HepG2 (cell line): ENCODE measurements around the gene UCN2. TPM values are rescaled to one million over a fixed set of nuclear protein-coding genes. Genes with fewer than 3 reads are reported as not detected.

Source experiments
- ARNTL ChIP-seq: sonication (generic); formaldehyde crosslinking; IDR thresholded peaks from 2 replicates; pipeline ENCODE4 v1.4.0; 2020; ENCODE audit warnings: mild to moderate bottlenecking, missing genetic modification reagents
- ATAD3A ChIP-seq: sonication (generic); formaldehyde crosslinking; IDR thresholded peaks from 2 replicates; pipeline ENCODE4 v1.4.0; 2020; ENCODE audit warnings: missing genetic modification reagents
- CREB3 ChIP-seq: sonication (generic); formaldehyde crosslinking; IDR thresholded peaks from 2 replicates; pipeline ENCODE4 v1.5.0; 2020; ENCODE audit warnings: missing genetic modification reagents
- ELF3 ChIP-seq: IDR thresholded peaks from 2 replicates; pipeline ENCODE4 v1.6.1; 2016; ENCODE audit warnings: missing genetic modification reagents, missing compliant biosample characterization
- HMG20B ChIP-seq: conservative IDR thresholded peaks from 2 replicates; pipeline ENCODE4 v1.6.1; 2016; ENCODE audit warnings: missing genetic modification reagents, missing compliant biosample characterization
- JUN ChIP-seq: sonication (generic); formaldehyde crosslinking; IDR thresholded peaks from 2 replicates; pipeline ENCODE4 v1.4.0; 2020; ENCODE audit warnings: mild to moderate bottlenecking, missing genetic modification reagents
- MYNN ChIP-seq: sonication (generic); formaldehyde crosslinking; IDR thresholded peaks from 2 replicates; pipeline ENCODE4 v1.4.0; 2020; ENCODE audit warnings: mild to moderate bottlenecking, low read depth, missing genetic modification reagents
- ONECUT2 ChIP-seq: sonication (generic); formaldehyde crosslinking; IDR thresholded peaks from 2 replicates; pipeline ENCODE4 v1.4.0; 2020; ENCODE audit warnings: missing genetic modification reagents
- PLRG1 ChIP-seq: fragments of 450-650 bp; conservative IDR thresholded peaks from 2 replicates; pipeline ENCODE4 v1.6.1; 2016
- RFXAP ChIP-seq: sonication (generic); formaldehyde crosslinking; IDR thresholded peaks from 2 replicates; pipeline ENCODE4 v1.4.0; 2020; ENCODE audit warnings: missing genetic modification reagents, borderline replicate concordance
- SIN3B ChIP-seq: fragments of 150-350 bp; IDR thresholded peaks from 2 replicates; pipeline ENCODE4 v1.6.1; 2014; ENCODE audit warnings: low read length
- SP5 ChIP-seq: IDR thresholded peaks from 2 replicates; pipeline ENCODE4 v1.6.1; 2016; ENCODE audit warnings: low read depth, borderline replicate concordance
- TMF1 ChIP-seq: sonication (generic); formaldehyde crosslinking; IDR thresholded peaks from 2 replicates; pipeline ENCODE4 v1.8.1; 2022; ENCODE audit warnings: low read depth, missing genetic modification reagents
- ZFP36L2 ChIP-seq: sonication (generic); formaldehyde crosslinking; IDR thresholded peaks from 2 replicates; pipeline ENCODE4 v1.4.0; 2020; ENCODE audit warnings: missing genetic modification reagents
- ZNF224 ChIP-seq: sonication (generic); formaldehyde crosslinking; IDR thresholded peaks from 2 replicates; pipeline ENCODE4 v1.5.0; 2020; ENCODE audit warnings: mild to moderate bottlenecking, missing genetic modification reagents
- ZNF264 ChIP-seq: sonication (generic); formaldehyde crosslinking; IDR thresholded peaks from 2 replicates; pipeline ENCODE4 v1.4.0; 2020; ENCODE audit warnings: missing genetic modification reagents
- ZNF292 ChIP-seq: sonication (generic); formaldehyde crosslinking; IDR thresholded peaks from 2 replicates; pipeline ENCODE4 v1.8.1; 2022; ENCODE audit warnings: mild to moderate bottlenecking, low read depth, missing genetic modification reagents, borderline replicate concordance
- ZNF354B ChIP-seq: sonication (generic); formaldehyde crosslinking; IDR thresholded peaks from 2 replicates; pipeline ENCODE4 v1.8.0; 2022; ENCODE audit warnings: mild to moderate bottlenecking, missing genetic modification reagents
- ZNF562 ChIP-seq: sonication (generic); formaldehyde crosslinking; IDR thresholded peaks from 2 replicates; pipeline ENCODE4 v1.8.0; 2022; ENCODE audit warnings: missing genetic modification reagents, borderline replicate concordance
- ZNF570 ChIP-seq: sonication (generic); formaldehyde crosslinking; IDR thresholded peaks from 2 replicates; pipeline ENCODE4 v1.4.0; 2020; ENCODE audit warnings: mild to moderate bottlenecking, missing genetic modification reagents, borderline replicate concordance
- ZNF597 ChIP-seq: sonication (generic); formaldehyde crosslinking; IDR thresholded peaks from 2 replicates; pipeline ENCODE4 v1.5.0; 2020; ENCODE audit warnings: missing genetic modification reagents
- ZNF75D ChIP-seq: sonication (generic); formaldehyde crosslinking; IDR thresholded peaks from 2 replicates; pipeline ENCODE4 v1.8.1; 2023; ENCODE audit warnings: missing genetic modification reagents, mild to moderate bottlenecking, borderline replicate concordance
- ZNF839 ChIP-seq: sonication (generic); formaldehyde crosslinking; IDR thresholded peaks from 2 replicates; pipeline ENCODE4 v1.4.0; 2020; ENCODE audit warnings: missing genetic modification reagents, mild to moderate bottlenecking, borderline replicate concordance
- polyA plus RNA-seq, 8 experiments: library from polyadenylated mRNA; depleted of rRNA in 3 of 8; stranded (reverse) in 7 of 8; unstranded in 1 of 8; fragments of >200 nt; fragmentation: Illumina TruSeq in 4 of 8; extraction: Trizol in 4 of 8; gene quantifications; 2 replicates each; pipeline versions ENCODE4 v1.2.1 to v1.2.3, GENCODE V29; 2011 to 2016; ENCODE audit warnings: low read depth in 4 of 8, missing spikeins in 1 of 8, mixed read lengths in 1 of 8; ENCODE audit not compliant: insufficient read depth in 1 of 8
- total RNA-seq, 5 experiments: library from RNA; depleted of rRNA; stranded (reverse); fragments of >200 nt; fragmentation: Illumina TruSeq; extraction: Trizol; gene quantifications; 2 replicates each; pipeline ENCODE4 v1.2.3, GENCODE V29; 2016; ENCODE audit warnings: low read depth in 1 of 5
- TF ChIP-seq, protein P1 (sequence below): sonication (generic); formaldehyde crosslinking; conservative IDR thresholded peaks from 2 replicates; pipeline ENCODE4 v1.4.0; 2020; ENCODE audit warnings: missing genetic modification reagents
- TF ChIP-seq, protein P2 (sequence below): sonication (generic); formaldehyde crosslinking; IDR thresholded peaks from 2 replicates; pipeline ENCODE4 v1.5.1; 2020; ENCODE audit warnings: mild to moderate bottlenecking, missing genetic modification reagents, moderate library complexity
- TF ChIP-seq, protein P3 (sequence below): sonication (generic); formaldehyde crosslinking; IDR thresholded peaks from 2 replicates; pipeline ENCODE4 v1.4.0; 2020; ENCODE audit warnings: missing genetic modification reagents

UCN2 gene
- total and polyA plus RNA-seq, 2 of the 13 experiments (the other 11 are each of a cell fraction or from before 2014, with no cell fraction given) = 0.07 to 1.5 TPM

DNA sequence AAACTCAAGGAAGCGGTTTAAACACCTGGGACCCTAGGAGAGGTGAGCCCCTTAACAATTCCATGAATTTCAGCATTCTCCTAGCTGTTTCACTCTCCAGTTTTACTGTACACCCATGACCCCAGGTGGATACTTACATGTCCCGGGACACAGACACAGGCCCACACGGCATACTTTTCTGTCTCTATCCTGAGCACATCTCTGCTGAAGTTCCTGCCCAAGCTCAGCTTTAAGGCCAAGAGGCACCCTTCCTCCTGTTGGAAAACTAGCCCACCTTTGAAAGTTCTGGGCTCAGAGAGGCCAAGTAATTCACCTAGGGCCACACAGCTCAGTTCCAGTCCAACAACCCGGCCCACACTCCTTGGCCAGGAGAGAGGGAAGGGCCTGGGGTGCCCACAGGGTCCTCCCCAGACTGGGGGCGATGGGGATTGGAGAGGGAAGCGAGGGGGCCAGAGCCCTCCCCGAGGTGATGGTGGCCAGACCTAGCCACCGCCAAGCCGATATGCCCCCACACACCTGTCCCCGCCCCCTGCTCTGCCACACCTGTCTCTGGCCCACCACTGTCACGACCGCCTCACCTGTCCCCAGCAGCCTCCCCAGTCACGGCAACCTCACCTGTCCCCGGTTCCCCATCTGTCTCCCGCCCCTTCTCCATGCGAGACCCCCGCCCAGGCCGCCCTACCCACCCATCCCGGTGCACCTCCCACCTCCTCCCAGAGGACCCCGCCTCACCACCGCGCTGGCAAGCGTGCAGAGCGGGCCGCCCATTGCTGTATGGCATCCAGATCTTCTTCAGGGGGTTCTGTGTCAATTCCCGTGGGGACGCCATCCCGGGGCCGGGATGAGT lies 7.4 kb downstream of the UCN2 start (continued):
- TF ChIP-seq ZNF597 (CRISPR knock-in tag) (no peak), ZNF562 (CRISPR knock-in tag) (no peak), ATAD3A (CRISPR knock-in tag) (no peak), JUN (CRISPR knock-in tag) (no peak), CREB3 (CRISPR knock-in tag) (no peak), TMF1 (CRISPR knock-in tag) (0 out of 2 replicates have a peak, but pooled peaks have one; percentile 48), SP5 (CRISPR knock-in tag) (no peak), ELF3 (CRISPR knock-in tag) (no peak), MYNN (CRISPR knock-in tag) (no peak), SIN3B (no peak), HMG20B (CRISPR knock-in tag) (no peak), ONECUT2 (no peak), ZFP36L2 (CRISPR knock-in tag) (no peak), ZNF264 (CRISPR knock-in tag) (no peak; the same call in 1 of the 2 replicates), PLRG1 (no peak), ZNF292 (CRISPR knock-in tag) (no peak), ZNF224 (CRISPR knock-in tag) (no peak), ZNF839 (CRISPR knock-in tag) (no peak), RFXAP (CRISPR knock-in tag) (no peak), ZNF75D (no peak), ZNF354B (CRISPR knock-in tag) (0 out of 2 replicates have a peak, but pooled peaks have one; percentile 37), ARNTL (CRISPR knock-in tag) (no peak), ZNF570 (CRISPR knock-in tag) (no peak)
- TF ChIP-seq, protein P1, sequence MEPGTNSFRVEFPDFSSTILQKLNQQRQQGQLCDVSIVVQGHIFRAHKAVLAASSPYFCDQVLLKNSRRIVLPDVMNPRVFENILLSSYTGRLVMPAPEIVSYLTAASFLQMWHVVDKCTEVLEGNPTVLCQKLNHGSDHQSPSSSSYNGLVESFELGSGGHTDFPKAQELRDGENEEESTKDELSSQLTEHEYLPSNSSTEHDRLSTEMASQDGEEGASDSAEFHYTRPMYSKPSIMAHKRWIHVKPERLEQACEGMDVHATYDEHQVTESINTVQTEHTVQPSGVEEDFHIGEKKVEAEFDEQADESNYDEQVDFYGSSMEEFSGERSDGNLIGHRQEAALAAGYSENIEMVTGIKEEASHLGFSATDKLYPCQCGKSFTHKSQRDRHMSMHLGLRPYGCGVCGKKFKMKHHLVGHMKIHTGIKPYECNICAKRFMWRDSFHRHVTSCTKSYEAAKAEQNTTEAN (CRISPR knock-in tag) = no peak
- TF ChIP-seq, protein P2, sequence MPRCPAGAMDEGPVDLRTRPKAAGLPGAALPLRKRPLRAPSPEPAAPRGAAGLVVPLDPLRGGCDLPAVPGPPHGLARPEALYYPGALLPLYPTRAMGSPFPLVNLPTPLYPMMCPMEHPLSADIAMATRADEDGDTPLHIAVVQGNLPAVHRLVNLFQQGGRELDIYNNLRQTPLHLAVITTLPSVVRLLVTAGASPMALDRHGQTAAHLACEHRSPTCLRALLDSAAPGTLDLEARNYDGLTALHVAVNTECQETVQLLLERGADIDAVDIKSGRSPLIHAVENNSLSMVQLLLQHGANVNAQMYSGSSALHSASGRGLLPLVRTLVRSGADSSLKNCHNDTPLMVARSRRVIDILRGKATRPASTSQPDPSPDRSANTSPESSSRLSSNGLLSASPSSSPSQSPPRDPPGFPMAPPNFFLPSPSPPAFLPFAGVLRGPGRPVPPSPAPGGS (CRISPR knock-in tag) = no peak; the same call in 1 of the 2 replicates
- TF ChIP-seq, protein P3, sequence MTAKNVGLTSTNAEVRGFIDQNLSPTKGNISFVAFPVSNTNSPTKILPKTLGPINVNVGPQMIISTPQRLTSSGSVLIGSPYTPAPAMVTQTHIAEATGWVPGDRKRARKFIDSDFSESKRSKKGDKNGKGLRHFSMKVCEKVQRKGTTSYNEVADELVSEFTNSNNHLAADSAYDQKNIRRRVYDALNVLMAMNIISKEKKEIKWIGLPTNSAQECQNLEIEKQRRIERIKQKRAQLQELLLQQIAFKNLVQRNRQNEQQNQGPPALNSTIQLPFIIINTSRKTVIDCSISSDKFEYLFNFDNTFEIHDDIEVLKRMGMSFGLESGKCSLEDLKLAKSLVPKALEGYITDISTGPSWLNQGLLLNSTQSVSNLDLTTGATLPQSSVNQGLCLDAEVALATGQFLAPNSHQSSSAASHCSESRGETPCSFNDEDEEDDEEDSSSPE = no peak
